ENCODE data around the gene ZNF12. TPM values are rescaled to one million over a fixed set of nuclear protein-coding genes. Genes with fewer than 3 reads are reported as not detected.

The ZNF12 gene
- polyA plus RNA-seq, 3 donors: 5.4 to 12.9 (median 7.1) TPM

Other genes with a start within 250 kb of the ZNF12 start
- gene KDELR2, start 222.8 kb downstream of the ZNF12 start, polyA plus RNA-seq: 10 to 100 TPM; 59.0 to 95.6 (median 85.8) TPM
- under 1 TPM; 0.03 to 0.37 (median 0.11) TPM for gene GRID2IP, start 155.5 kb downstream of the ZNF12 start, polyA plus RNA-seq
- 10 to 100 TPM; 44.6 to 53.6 (median 45.3) TPM for gene ZDHHC4, start 129.5 kb downstream of the ZNF12 start, polyA plus RNA-seq
- gene INTS15, start 116.9 kb downstream of the ZNF12 start, polyA plus RNA-seq: 10 to 100 TPM; 14.3 to 25.6 (median 18.7) TPM
- 1 to 10 TPM; 1.7 to 2.7 (median 2.0) TPM for gene ZNF853, start 91.3 kb downstream of the ZNF12 start, polyA plus RNA-seq
- gene ZNF316, start 69.6 kb downstream of the ZNF12 start, polyA plus RNA-seq: 10 to 100 TPM; 11.1 to 20.4 (median 16.9) TPM
- gene RSPH10B2, start 47.2 kb upstream of the ZNF12 start, polyA plus RNA-seq: under 1 TPM in 2 of 3 donors, not detected in 1; 0.03 to 0.07 TPM
- gene CCZ1B, start 119.3 kb upstream of the ZNF12 start, polyA plus RNA-seq: 10 to 100 TPM; 11.3 to 29.2 (median 14.1) TPM